A549 (cell line): ENCODE measurements around the gene MBOAT2. TPM values are rescaled to one million over a fixed set of nuclear protein-coding genes. Genes with fewer than 3 reads are reported as not detected.

ENCODE experiments used
- ATAC-seq, 2 experiments: fragments of 200-7000 bp in 1 of 2; fragments of >200 bp in 1 of 2; cut with Nextera tagmentation in 1 of 2; cut with Tn5 transposase in 1 of 2; 3 replicates each; pipeline versions ENCODE4 v1.8.0 to v1.9.1; 2018 to 2020; ENCODE audit warnings: mild to moderate bottlenecking in 1 of 2, moderate library complexity in 1 of 2
- CTCF ChIA-PET: fragments of 300-600 bp; sonication (Branson Sonifier 250); formaldehyde crosslinking; extraction: SDS; loops from one replicate; lab custom pipeline; 2021; ENCODE audit warnings: antibody characterized with exemption, inconsistent platforms; lab: Yijun Ruan, JAX
- POLR2A ChIA-PET: fragments of 350-600 bp; formaldehyde crosslinking; extraction: SDS; loops from one replicate; lab custom pipeline; 2021; ENCODE audit warnings: antibody characterized with exemption, inconsistent platforms; lab: Yijun Ruan, JAX
- DNase-seq, 2 experiments: peaks; one replicate each; pipeline versions ENCODE4 v3.0.0 to v3.0.0-alpha.2; 2011 to 2016; ENCODE audit warnings: low read depth in 1 of 2, low spot score in 1 of 2
- FAIRE-seq: peaks from 2 replicates; lab custom pipeline; 2011; peaks lifted over from hg19 to GRCh38; lab: Jason Lieb, UNC
- H3K27ac ChIP-seq, 2 experiments: fragments of >200 bp; sonication (Bioruptor Twin); formaldehyde crosslinking; 3 replicates each; pipeline ENCODE4 v1.5.1; 2016 to 2017
- H3K4me1 ChIP-seq: fragments of >200 bp; sonication (Bioruptor Twin); formaldehyde crosslinking; 3 replicates; pipeline ENCODE4 v1.6.1; 2016
- H3K4me2 ChIP-seq: fragments of >200 bp; sonication (Bioruptor Twin); formaldehyde crosslinking; 3 replicates; pipeline ENCODE4 v1.6.1; 2016
- H3K4me3 ChIP-seq: fragments of >200 bp; sonication (Bioruptor Twin); formaldehyde crosslinking; 3 replicates; pipeline ENCODE4 v1.5.1; 2016
- H3K9me3 ChIP-seq: fragments of >200 bp; sonication (Bioruptor Twin); formaldehyde crosslinking; 3 replicates; pipeline ENCODE4 v1.6.1; 2016
- ATOH8 ChIP-seq: fragments of 250-450 bp; sonication (Bioruptor Pico); IDR thresholded peaks from 2 replicates; pipeline ENCODE4 v1.5.0; 2020; ENCODE audit warnings: low read depth, mild to moderate bottlenecking, moderate library complexity
- BCL3 ChIP-seq: fragments of >200 bp; sonication (Bioruptor Twin); formaldehyde crosslinking; IDR thresholded peaks from 3 replicates; pipeline ENCODE4 v1.6.1; 2016
- CHD4 ChIP-seq: fragments of 200-600 bp; sonication (generic); IDR thresholded peaks from 2 replicates; pipeline ENCODE4 v1.6.1; 2016; ENCODE audit warnings: antibody characterized with exemption, mild to moderate bottlenecking, borderline replicate concordance
- E2F6 ChIP-seq: IDR thresholded peaks from 2 replicates; pipeline ENCODE4 v1.6.1; 2012; ENCODE audit warnings: low read depth, borderline replicate concordance
- EHF ChIP-seq: fragments of 250-450 bp; sonication (Bioruptor Pico); IDR thresholded peaks from 2 replicates; pipeline ENCODE4 v1.5.0; 2020; ENCODE audit warnings: mild to moderate bottlenecking
- EHMT2 ChIP-seq: fragments of 200-600 bp; sonication (generic); IDR thresholded peaks from 2 replicates; pipeline ENCODE4 v1.6.1; 2016; ENCODE audit warnings: antibody characterized with exemption, low read depth, mild to moderate bottlenecking, moderate library complexity
- EP300 ChIP-seq, 2 experiments: fragments of >200 bp; sonication (Bioruptor Twin); formaldehyde crosslinking; IDR thresholded peaks; 2 replicates in 1 of 2; 3 replicates in 1 of 2; pipeline ENCODE4 v1.6.1; 2016 to 2017
- FOSL2 ChIP-seq, 2 experiments: fragments of 450-650 bp in 1 of 2; fragments of >200 bp in 1 of 2; sonication (Bioruptor Twin) in 1 of 2; formaldehyde crosslinking; IDR thresholded peaks; 2 replicates each; pipeline versions ENCODE4 v1.5.0 to v1.6.1; 2016 to 2020; ENCODE audit warnings: mild to moderate bottlenecking in 1 of 2, moderate library complexity in 1 of 2
- GATA3 ChIP-seq: IDR thresholded peaks from 2 replicates; pipeline ENCODE4 v1.6.1; 2012; ENCODE audit warnings: borderline replicate concordance
- HEYL ChIP-seq: fragments of 250-450 bp; sonication (Bioruptor Pico); IDR thresholded peaks from 2 replicates; pipeline ENCODE4 v1.8.0; 2021; ENCODE audit warnings: mild to moderate bottlenecking, moderate library complexity
- HOXB5 ChIP-seq: fragments of 250-450 bp; sonication (Bioruptor Pico); IDR thresholded peaks from 2 replicates; pipeline ENCODE4 v1.5.0; 2020; ENCODE audit warnings: mild to moderate bottlenecking, moderate library complexity
- JUNB ChIP-seq: fragments of >200 bp; sonication (Bioruptor Twin); formaldehyde crosslinking; IDR thresholded peaks from 2 replicates; pipeline ENCODE4 v1.6.1; 2016
- NFE2L2 ChIP-seq: fragments of 150-350 bp; conservative IDR thresholded peaks from 2 replicates; pipeline ENCODE4 v1.6.1; 2014; ENCODE audit warnings: low read length
- NPAS2 ChIP-seq: fragments of 250-450 bp; sonication (Bioruptor Pico); IDR thresholded peaks from 2 replicates; pipeline ENCODE4 v1.8.0; 2022; ENCODE audit warnings: mild to moderate bottlenecking, moderate library complexity, borderline replicate concordance
- POLR2A ChIP-seq: IDR thresholded peaks from 2 replicates; pipeline ENCODE4 v1.6.1; 2012; ENCODE audit warnings: mild to moderate bottlenecking, low read length
- POLR2AphosphoS2 ChIP-seq: conservative IDR thresholded peaks from 2 replicates; pipeline ENCODE4 v1.6.1; 2012; ENCODE audit warnings: low read length, improper control_type of control experiment, inconsistent platforms
- RAD21 ChIP-seq, 2 experiments: fragments of >200 bp in 1 of 2; sonication (Bioruptor Twin) in 1 of 2; formaldehyde crosslinking in 1 of 2; IDR thresholded peaks in 1 of 2; conservative IDR thresholded peaks in 1 of 2; 2 replicates in 1 of 2; 3 replicates in 1 of 2; pipeline ENCODE4 v1.6.1; 2012 to 2018; ENCODE audit warnings: inconsistent platforms in 1 of 2
- RARB ChIP-seq: fragments of 250-450 bp; sonication (Bioruptor Pico); IDR thresholded peaks from 2 replicates; pipeline ENCODE4 v1.8.0; 2021; ENCODE audit warnings: mild to moderate bottlenecking, moderate library complexity
- RFX5 ChIP-seq: fragments of 450-650 bp; IDR thresholded peaks from 2 replicates; pipeline ENCODE4 v1.7.1; 2014; ENCODE audit warnings: antibody characterized with exemption, mild to moderate bottlenecking, moderate library complexity
- RNF2 ChIP-seq: fragments of 200-600 bp; sonication (generic); IDR thresholded peaks from 2 replicates; pipeline ENCODE4 v1.6.1; 2016; ENCODE audit warnings: low read depth, mild to moderate bottlenecking, antibody characterized with exemption, moderate library complexity, borderline replicate concordance
- SREBF2 ChIP-seq: fragments of 450-650 bp; IDR thresholded peaks from 2 replicates; pipeline ENCODE4 v1.6.1; 2014; ENCODE audit warnings: mild to moderate bottlenecking, moderate library complexity
- TP53 ChIP-seq: fragments of 250-450 bp; sonication (Bioruptor Pico); IDR thresholded peaks from 2 replicates; pipeline ENCODE4 v1.5.0; 2021; ENCODE audit warnings: mild to moderate bottlenecking, moderate library complexity
- ZC3H11A ChIP-seq: fragments of 450-650 bp; IDR thresholded peaks from 2 replicates; pipeline ENCODE4 v1.6.1; 2014; ENCODE audit warnings: antibody characterized with exemption, mild to moderate bottlenecking
- WGBS: methylation state at CpG from one replicate; pipeline ENCODE4 v1.1.6; 2017; ENCODE audit errors: missing lambda C conversion rate; 5-methylcytosine and 5-hydroxymethylcytosine counted together
- polyA plus RNA-seq, 4 experiments: library from polyadenylated mRNA; depleted of rRNA in 3 of 4; stranded (reverse); fragments of >200 nt; fragmentation: RNase III in 1 of 4; extraction: RNeasy Plus Mini Kit Qiagen cat#74134 plus additional on column Dnase treatment in 1 of 4; gene quantifications; 2 replicates in 3 of 4; 3 replicates in 1 of 4; pipeline ENCODE4 v1.2.3, GENCODE V29; 2011 to 2017
- TF ChIP-seq, protein P1 (sequence below): fragments of 450-650 bp; IDR thresholded peaks from 2 replicates; pipeline ENCODE4 v1.6.1; 2014; ENCODE audit warnings: antibody characterized with exemption
- TF ChIP-seq, protein P2 (sequence below): IDR thresholded peaks from 2 replicates; pipeline ENCODE4 v1.6.1; 2012
- TF ChIP-seq, protein P3 (sequence below): fragments of 150-350 bp; IDR thresholded peaks from 2 replicates; pipeline ENCODE4 v1.6.1; 2014; ENCODE audit warnings: low read depth, mild to moderate bottlenecking, low read length

MBOAT2 gene
- polyA plus RNA-seq, 2 of the 4 experiments (the other 2 are of a cell fraction), result 33.1 to 33.3 TPM

DNA sequence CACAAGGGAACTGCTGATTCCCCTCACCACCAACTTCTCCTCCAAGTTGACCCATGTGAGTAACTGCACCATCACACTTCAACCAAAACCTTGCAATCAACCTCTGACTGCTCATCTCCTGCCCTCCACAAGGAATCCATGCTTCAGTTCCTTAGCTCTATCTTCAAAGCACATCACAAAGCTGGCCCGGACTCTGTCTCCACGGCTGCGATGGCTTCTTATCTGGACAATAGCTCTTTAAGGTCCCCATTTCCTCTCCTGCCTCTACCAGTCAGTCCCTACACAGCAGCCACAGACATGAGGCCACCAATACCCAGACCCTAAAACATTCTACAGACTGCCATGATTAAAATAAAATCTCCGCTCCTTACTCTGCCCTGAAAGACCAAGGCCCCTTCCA is 25.7 kb downstream of the MBOAT2 start:
- no peak overlapping the region for H3K4me2 ChIP-seq
- FAIRE-seq, result no peak
- TF ChIP-seq RAD21 (conservative IDR thresholded peaks at IDR 0.05 in 1 of 2, IDR thresholded peaks at IDR 0.05 in 1 of 2) (no peak), HEYL (CRISPR knock-in tag) (no peak), RARB (CRISPR knock-in tag) (no peak), RFX5 (no peak), BCL3 (no peak), HOXB5 (CRISPR knock-in tag) (no peak), EHF (CRISPR knock-in tag) (no peak), POLR2A (no peak), JUNB (no peak), GATA3 (no peak), EHMT2 (no peak), ZC3H11A (no peak)
- TF ChIP-seq, protein P1, sequence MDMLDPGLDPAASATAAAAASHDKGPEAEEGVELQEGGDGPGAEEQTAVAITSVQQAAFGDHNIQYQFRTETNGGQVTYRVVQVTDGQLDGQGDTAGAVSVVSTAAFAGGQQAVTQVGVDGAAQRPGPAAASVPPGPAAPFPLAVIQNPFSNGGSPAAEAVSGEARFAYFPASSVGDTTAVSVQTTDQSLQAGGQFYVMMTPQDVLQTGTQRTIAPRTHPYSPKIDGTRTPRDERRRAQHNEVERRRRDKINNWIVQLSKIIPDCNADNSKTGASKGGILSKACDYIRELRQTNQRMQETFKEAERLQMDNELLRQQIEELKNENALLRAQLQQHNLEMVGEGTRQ, result no peak
- TF ChIP-seq, protein P2, sequence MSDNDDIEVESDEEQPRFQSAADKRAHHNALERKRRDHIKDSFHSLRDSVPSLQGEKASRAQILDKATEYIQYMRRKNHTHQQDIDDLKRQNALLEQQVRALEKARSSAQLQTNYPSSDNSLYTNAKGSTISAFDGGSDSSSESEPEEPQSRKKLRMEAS, result no peak
- TF ChIP-seq, all 56 proteins: peak for 0
- ChIA-PET CTCF (interaction anchor here (0.5 to 2.2 kb wide), 4 partner anchors 104 to 353 kb away, joined by 3 to 7 read pairs (median 3); no protein-coding TSS in a partner anchor), POLR2A (no interaction called here)
- Histone ChIP-seq H3K27ac (no peak overlapping the region), H3K4me3 (no peak overlapping the region), H3K9me3 (no peaks in the 10 kb centered on the region), H3K4me1 (no peaks in the 10 kb centered on the region)
- ATAC-seq (no peak), DNase-seq (no peak)
- 98% methylated on average over 4 of the region's 4 CpGs for WGBS

DNA sequence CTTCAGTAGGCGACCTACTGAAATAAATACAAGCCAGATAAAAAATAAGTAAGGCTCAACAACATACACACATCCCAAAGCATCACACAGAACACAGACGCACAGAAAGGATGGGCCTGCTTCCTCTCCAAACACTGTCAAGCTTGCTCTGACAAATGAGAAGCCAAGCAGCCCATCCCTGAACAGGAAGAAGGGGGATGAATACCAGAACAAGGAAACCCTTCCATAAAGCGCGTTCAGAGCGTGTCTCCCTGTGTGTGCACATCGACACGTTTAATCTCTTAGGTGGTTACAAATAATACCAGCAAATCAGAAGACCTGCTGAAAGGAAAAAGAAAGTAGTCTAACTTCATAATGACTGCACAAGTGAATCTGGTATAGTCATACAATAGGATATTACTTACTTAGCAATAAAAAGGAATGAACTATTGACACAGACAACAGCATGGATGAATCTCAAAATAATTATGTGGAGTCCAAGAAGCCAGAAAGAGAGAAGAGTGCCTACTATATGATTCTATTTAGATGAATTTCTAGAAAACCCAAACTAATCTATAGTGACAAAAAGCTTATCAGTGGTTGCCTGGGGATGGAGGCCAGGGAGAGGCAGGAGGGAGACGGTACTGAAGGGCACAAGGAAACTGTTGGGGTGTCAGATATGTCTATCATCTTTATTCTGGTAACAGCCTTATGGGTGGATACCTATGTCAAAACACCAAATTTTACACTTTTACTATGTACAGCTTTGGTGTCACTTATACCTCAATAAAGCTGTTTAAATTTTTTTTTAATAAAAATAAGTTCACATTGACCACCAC is 26.8 kb downstream of the MBOAT2 start:
- no peak overlapping the region for H3K27ac ChIP-seq
- ATAC-seq (no peak), FAIRE-seq (no peak), DNase-seq (no peak)
- 79% methylated on average over 8 of the region's 8 CpGs for WGBS
- no peaks in the 10 kb centered on the region for H3K4me1 ChIP-seq
- H3K4me2 ChIP-seq, result no peak overlapping the region
- CTCF ChIA-PET, result interaction anchor here (0.6 to 2.2 kb wide), 3 partner anchors 103 to 526 kb away, joined by 3 to 7 read pairs (median 4); no protein-coding TSS in a partner anchor
- POLR2A ChIA-PET, result no interaction called here
- H3K9me3 ChIP-seq, result no peaks in the 10 kb centered on the region
- TF ChIP-seq TP53 (CRISPR knock-in tag) (no peak), SREBF2 (no peak), CHD4 (no peak), ATOH8 (CRISPR knock-in tag) (no peak), HOXB5 (CRISPR knock-in tag) (no peak), FOSL2 (IDR thresholded peaks at IDR 0.05) (no peak), FOSL2 (CRISPR knock-in tag; IDR thresholded peaks at IDR 0.05) (no peak), NPAS2 (no peak), HEYL (CRISPR knock-in tag) (no peak), E2F6 (no peak), POLR2AphosphoS2 (no peak), NFE2L2 (no peak), EP300 (IDR thresholded peaks at IDR 0.05) (no peak), RNF2 (no peak)
- TF ChIP-seq, protein P3, sequence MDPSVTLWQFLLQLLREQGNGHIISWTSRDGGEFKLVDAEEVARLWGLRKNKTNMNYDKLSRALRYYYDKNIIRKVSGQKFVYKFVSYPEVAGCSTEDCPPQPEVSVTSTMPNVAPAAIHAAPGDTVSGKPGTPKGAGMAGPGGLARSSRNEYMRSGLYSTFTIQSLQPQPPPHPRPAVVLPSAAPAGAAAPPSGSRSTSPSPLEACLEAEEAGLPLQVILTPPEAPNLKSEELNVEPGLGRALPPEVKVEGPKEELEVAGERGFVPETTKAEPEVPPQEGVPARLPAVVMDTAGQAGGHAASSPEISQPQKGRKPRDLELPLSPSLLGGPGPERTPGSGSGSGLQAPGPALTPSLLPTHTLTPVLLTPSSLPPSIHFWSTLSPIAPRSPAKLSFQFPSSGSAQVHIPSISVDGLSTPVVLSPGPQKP, result no peak
- TF ChIP-seq, protein P2, result no peak
- H3K4me3 ChIP-seq, result no peak overlapping the region
